Measurements from ENCODE around the gene GCSH. TPM values are rescaled to one million over a fixed set of nuclear protein-coding genes. Genes with fewer than 3 reads are reported as not detected.

GCSH gene
- total RNA-seq, 1 experiment from 2014 or later = 117 TPM

- Histone ChIP-seq H3K36me3 (ENCODE audit: control insufficient read depth in 1 of 2, insufficient read depth in 2 of 2, low read length in 2 of 2) (peaks cover 9 to 23% of the 10 kb centered on the region in 2 experiments), H3K4me1 (ENCODE audit: control insufficient read depth in 1 of 2, insufficient read depth in 2 of 2, low read length in 2 of 2) (no peaks in the 10 kb centered on the region), H3K9me3 (ENCODE audit: control insufficient read depth in 1 of 2, insufficient read depth in 1 of 2, low read depth in 1 of 2, low read length in 2 of 2) (no peaks in the 10 kb centered on the region), H3K9me2 (ENCODE audit: insufficient read depth) (no peaks in the 10 kb centered on the region), H3K79me2 (ENCODE audit: insufficient read depth, low read length) (peaks cover 90% of the 10 kb centered on the region), H3K4me3 (replicated peaks in 1 of 2; ENCODE audit: low read depth in 1 of 2, low read length in 2 of 2) (no peak overlapping the region), H3K4me2 (ENCODE audit: low read length) (no peak overlapping the region), H3K27ac (ENCODE audit: low read depth, low read length) (no peak overlapping the region), H4K20me1 (ENCODE audit: insufficient read depth) (no peaks in the 10 kb centered on the region), H3K9ac (ENCODE audit: low read length) (no peak overlapping the region), H3K27me3 (ENCODE audit: insufficient read depth, low read length) (no peaks in the 10 kb centered on the region), H2AFZ (ENCODE audit: low read depth, low read length, poor library complexity, severe bottlenecking) (no peak overlapping the region)
- POLR2A ChIA-PET = no interaction called here
- no TSS peak for BruUV-seq (replicated peaks)
- no peak for TF ChIP-seq SRF (IDR thresholded peaks at IDR 0.05; ENCODE audit: low read depth)
- TF ChIP-seq POLR2AphosphoS5 (IDR thresholded peaks at IDR 0.05; ENCODE audit: low read depth, low read length) = no peak
- TF ChIP-seq CEBPB (IDR thresholded peaks at IDR 0.05; ENCODE audit: low read depth) = no peak
- TF ChIP-seq POLR2A (IDR thresholded peaks at IDR 0.05; ENCODE audit: borderline replicate concordance, extremely low read depth, insufficient read depth, insufficient read length) = no peak
- no peak for TF ChIP-seq CBX3 (IDR thresholded peaks at IDR 0.05; ENCODE audit: low read depth)
- TF ChIP-seq MAX (IDR thresholded peaks at IDR 0.05) = no peak
- TF ChIP-seq ELF1 (IDR thresholded peaks at IDR 0.05; ENCODE audit: borderline replicate concordance, low read depth) = no peak
- DNase-seq (ENCODE audit: low read depth, low spot score) = no peak
- CTCF ChIA-PET = no interaction called here
- RAD21 ChIA-PET (ENCODE audit: low non-redundant PET in 1 of 2, low total read pairs in 2 of 2, uncharacterized antibody in 2 of 2, unreplicated experiment in 2 of 2) = no interaction called here
- intact Hi-C loops (cut with micrococcal nuclease) = no loop called here
- no peak for ATAC-seq
Measured at GRCh38 chr16:81088836-81089235, 7.4 kb downstream of the GCSH start.

- no peak for DNase-seq (ENCODE audit: low read depth, low spot score)
- H3K27ac ChIP-seq (ENCODE audit: low read depth, low read length) = no peak overlapping the region
- no peaks in the 10 kb centered on the region for H3K9me2 ChIP-seq (ENCODE audit: insufficient read depth)
- H3K4me1 ChIP-seq (ENCODE audit: control insufficient read depth in 1 of 2, insufficient read depth in 2 of 2, low read length in 2 of 2) = peaks cover 8 to 14% of the 10 kb centered on the region in 2 experiments
- H3K36me3 ChIP-seq (ENCODE audit: control insufficient read depth in 1 of 2, insufficient read depth in 2 of 2, low read length in 2 of 2) = peaks cover 5 to 23% of the 10 kb centered on the region in 2 experiments
- H3K79me2 ChIP-seq (ENCODE audit: insufficient read depth, low read length) = peaks cover 16% of the 10 kb centered on the region
- no TSS peak for BruUV-seq (replicated peaks)
- no peak for ATAC-seq
- no peak overlapping the region for H3K9ac ChIP-seq (ENCODE audit: low read length)
- ChIA-PET RAD21 (ENCODE audit: low non-redundant PET in 1 of 2, low total read pairs in 2 of 2, uncharacterized antibody in 2 of 2, unreplicated experiment in 2 of 2) (interaction anchor here in 1 of 2 experiments (0.7 kb wide), 1 partner anchor 58 kb away, joined by 3 read pairs; no protein-coding TSS in a partner anchor), POLR2A (no interaction called here), CTCF (no interaction called here)
- no peaks in the 10 kb centered on the region; the same call in 1 of the 2 replicates for H4K20me1 ChIP-seq (ENCODE audit: insufficient read depth)
- no peaks in the 10 kb centered on the region for H3K27me3 ChIP-seq (ENCODE audit: insufficient read depth, low read length)
- H3K9me3 ChIP-seq (ENCODE audit: control insufficient read depth in 1 of 2, insufficient read depth in 1 of 2, low read depth in 1 of 2, low read length in 2 of 2) = no peaks in the 10 kb centered on the region
- H3K4me3 ChIP-seq (replicated peaks in 1 of 2; ENCODE audit: low read depth in 1 of 2, low read length in 2 of 2) = no peak overlapping the region
- intact Hi-C loops (cut with micrococcal nuclease) = no loop called here
- H3K4me2 ChIP-seq (ENCODE audit: low read length) = no peak overlapping the region
- H2AFZ ChIP-seq (ENCODE audit: low read depth, low read length, poor library complexity, severe bottlenecking) = no peak overlapping the region
- TF ChIP-seq TCF7L2 (IDR thresholded peaks at IDR 0.05; ENCODE audit: borderline replicate concordance, extremely low read depth, insufficient read depth, insufficient read length) (no peak), ZBTB33 (IDR thresholded peaks at IDR 0.05; ENCODE audit: extremely low read depth, insufficient replicate concordance, low read length) (no peak), CBX3 (IDR thresholded peaks at IDR 0.05; ENCODE audit: low read depth) (no peak), POLR2A (IDR thresholded peaks at IDR 0.05; ENCODE audit: borderline replicate concordance, extremely low read depth, insufficient read depth, insufficient read length) (no peak), FOSL1 (IDR thresholded peaks at IDR 0.05; ENCODE audit: low read depth) (no peak), ATF3 (IDR thresholded peaks at IDR 0.05) (no peak), ZFX (IDR thresholded peaks at IDR 0.05) (no peak), SRF (IDR thresholded peaks at IDR 0.05; ENCODE audit: low read depth) (no peak), REST (IDR thresholded peaks at IDR 0.05; ENCODE audit: low read depth) (no peak), EZH2phosphoT487 (IDR thresholded peaks at IDR 0.05; ENCODE audit: borderline replicate concordance) (no peak), SIN3A (IDR thresholded peaks at IDR 0.05; ENCODE audit: low read depth) (no peak), RAD21 (IDR thresholded peaks at IDR 0.05; ENCODE audit: low read depth) (no peak), CEBPB (IDR thresholded peaks at IDR 0.05; ENCODE audit: low read depth) (no peak)
Measured at GRCh38 chr16:81081014-81081413, 15.2 kb downstream of the GCSH start.

Measured in HCT116 (cell line).